Lung (tissue), 16 donors: ENCODE results near the gene WDR73. TPM values are rescaled to one million over a fixed set of nuclear protein-coding genes. Genes with fewer than 3 reads are reported as not detected.
A peak's percentile ranks its signal among the peaks of the same experiment; 100 is the strongest.

Experiments
- ATAC-seq: fragments of 200-7000 bp; cut with Tn5 transposase; one replicate; pipeline ENCODE4 v1.9.1; 2020; ENCODE audit warnings: moderate number of reproducible peaks; ENCODE audit not compliant: insufficient read depth, low FRiP score
- DNase-seq, 3 donors: peaks; one replicate each; pipeline ENCODE4 v3.0.0-alpha.2; 2013 to 2017
- H3K27ac ChIP-seq, 2 donors: one replicate each; pipeline ENCODE4 v1.5.1; 2013; ENCODE audit warnings: mild to moderate bottlenecking in 2 of 2, moderate library complexity in 2 of 2, control low read depth in 1 of 2, inconsistent platforms in 1 of 2, low read depth in 1 of 2, low read length in 1 of 2
- H3K27me3 ChIP-seq, 3 donors: one replicate each; pipeline ENCODE4 v1.5.1; 2013; ENCODE audit warnings: low read length in 2 of 3; ENCODE audit not compliant: control insufficient read depth in 3 of 3, insufficient read depth in 3 of 3
- H3K36me3 ChIP-seq, 4 donors: one replicate each; pipeline ENCODE4 v1.5.1; 2013; ENCODE audit warnings: low read length in 4 of 4, mild to moderate bottlenecking in 1 of 4, moderate library complexity in 1 of 4; ENCODE audit not compliant: control insufficient read depth in 4 of 4, insufficient read depth in 4 of 4
- H3K4me1 ChIP-seq, 5 donors: one replicate each; pipeline ENCODE4 v1.5.1; 2013; ENCODE audit warnings: low read length in 5 of 5, mild to moderate bottlenecking in 2 of 5, moderate library complexity in 1 of 5; ENCODE audit not compliant: control insufficient read depth in 5 of 5, insufficient read depth in 5 of 5
- H3K4me3 ChIP-seq: one replicate; pipeline ENCODE4 v1.5.1; 2013; ENCODE audit warnings: mild to moderate bottlenecking, control low read depth, moderate library complexity
- H3K9ac ChIP-seq, 2 donors: one replicate each; pipeline ENCODE4 v1.5.1; 2013; ENCODE audit warnings: low read length in 2 of 2, control low read depth in 1 of 2; ENCODE audit not compliant: insufficient read depth in 1 of 2
- H3K9me3 ChIP-seq, 4 donors: one replicate each; pipeline ENCODE4 v1.5.1; 2013; ENCODE audit warnings: low read length in 3 of 4, mild to moderate bottlenecking in 1 of 4, moderate library complexity in 1 of 4; ENCODE audit not compliant: control insufficient read depth in 4 of 4, insufficient read depth in 3 of 4
- WGBS, 2 donors: extraction: QIAGEN DNeasy Blood & Tissue Kit; methylation state at CpG; one replicate each; pipeline ENCODE4 v1.1.7; 2013; 5-methylcytosine and 5-hydroxymethylcytosine counted together
- long read RNA-seq, 5 donors: transcript quantifications; one replicate each; lab custom pipeline, GENCODE V29; 2026
- polyA plus RNA-seq, 2 donors: library from polyadenylated mRNA; stranded (reverse); fragments of 200-250 nt; gene quantifications; one replicate each; pipeline ENCODE4 v1.2.1, GENCODE V29; 2013
- total RNA-seq, 2 donors: library from RNA; depleted of rRNA in 1 of 2; stranded (reverse); fragments of >200 nt in 1 of 2; gene quantifications; one replicate each; pipeline ENCODE4 v1.2.1, GENCODE V29; 2014 to 2021
- TF ChIP-seq, protein P1 (sequence below): IDR thresholded peaks from 2 replicates; pipeline ENCODE4 v1.5.1; 2012; ENCODE audit warnings: mild to moderate bottlenecking; ENCODE audit errors: control extremely low read depth, extremely low read depth
- donor health status: control.
- donor health status: control.
- donor health status: Bipolar disorder and iron deficiency.
- donor health status: healthy.
- donor health status: DM: yes; HTN: yes; CAD: no.

The WDR73 gene
- total RNA-seq (10 to 100 TPM; 33.3 to 35.6 TPM), polyA plus RNA-seq (10 to 100 TPM; 18.2 to 19.7 TPM)
- long read RNA-seq, donor 1, full-length matches to known transcripts: 7 of 20 reads
- long read RNA-seq, donor 1, partial matches to known transcripts: 13 of 20 reads
- long read RNA-seq, donor 1, other reads (novel, unspliced or antisense): 0 of 20 reads
- long read RNA-seq, donor 2, full-length matches to known transcripts: 1 of 8 reads
- long read RNA-seq, donor 2, partial matches to known transcripts: 7 of 8 reads
- long read RNA-seq, donor 2, other reads (novel, unspliced or antisense): 0 of 8 reads
- long read RNA-seq, donor 3, full-length matches to known transcripts: 9 of 17 reads
- long read RNA-seq, donor 3, partial matches to known transcripts: 8 of 17 reads
- long read RNA-seq, donor 3, other reads (novel, unspliced or antisense): 0 of 17 reads
- long read RNA-seq, donor 4, full-length matches to known transcripts: 1 of 6 reads
- long read RNA-seq, donor 4, partial matches to known transcripts: 5 of 6 reads
- long read RNA-seq, donor 4, other reads (novel, unspliced or antisense): 0 of 6 reads
- long read RNA-seq, donor 5, full-length matches to known transcripts: 18 of 38 reads
- long read RNA-seq, donor 5, partial matches to known transcripts: 20 of 38 reads
- long read RNA-seq, donor 5, other reads (novel, unspliced or antisense): 0 of 38 reads

DNA sequence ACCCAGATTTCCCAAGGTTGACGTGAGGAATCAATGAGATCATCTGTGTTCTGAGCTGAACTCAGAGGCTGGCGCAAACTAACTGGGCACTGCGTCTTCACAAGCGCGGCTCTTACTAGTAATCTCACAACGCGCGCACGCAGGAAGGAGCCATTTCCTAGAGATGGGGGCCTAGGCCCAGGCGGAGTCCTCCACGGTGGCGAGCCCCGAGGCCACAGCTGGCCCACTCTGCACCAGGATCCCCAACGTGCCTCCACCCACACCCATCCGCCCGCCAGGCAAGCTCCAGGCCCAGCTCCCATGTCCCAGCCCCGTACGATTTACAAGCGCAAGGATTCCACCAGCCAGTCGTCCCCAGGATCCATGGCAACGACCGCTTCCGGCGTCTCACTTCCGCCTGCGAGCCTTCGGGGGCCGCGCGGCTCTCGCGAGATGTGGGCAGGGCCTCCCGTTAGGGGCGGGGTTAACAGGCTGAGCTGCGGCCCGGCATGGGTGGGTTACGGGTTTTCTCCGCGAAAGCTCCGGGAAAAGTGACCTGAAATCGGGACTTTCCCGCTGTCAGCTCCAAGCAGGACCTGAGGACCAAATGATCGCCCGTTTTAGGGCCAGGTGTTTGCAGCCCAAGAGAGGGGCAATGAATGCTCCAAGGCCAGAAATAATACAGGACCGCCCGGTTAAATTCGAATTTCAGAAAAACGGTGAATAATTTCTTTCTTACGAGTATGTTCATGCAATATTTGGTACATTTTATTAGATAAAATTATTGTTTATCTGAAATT lies at the start of gene WDR73:
Gene WDR73 (minus strand): TSS at position 374 of the 779 bp plus-strand sequence. CDS start 9 bp downstream, at position 365.
- ATAC-seq (peak; percentile 94), DNase-seq (peak; percentile 97 to 98 (median 98))
- H3K27me3 ChIP-seq: no peaks in the 10 kb centered on the region
- H3K9me3 ChIP-seq: no peaks in the 10 kb centered on the region
- H3K27ac ChIP-seq: peak within 1 kb of the TSS; percentile 76 to 85
- peak within 1 kb of the TSS; percentile 96 to 97 for H3K9ac ChIP-seq
- peaks cover 4 to 20% (median 6%) of the 10 kb centered on the region in 5 donors for H3K4me1 ChIP-seq
- TF ChIP-seq, protein P1, sequence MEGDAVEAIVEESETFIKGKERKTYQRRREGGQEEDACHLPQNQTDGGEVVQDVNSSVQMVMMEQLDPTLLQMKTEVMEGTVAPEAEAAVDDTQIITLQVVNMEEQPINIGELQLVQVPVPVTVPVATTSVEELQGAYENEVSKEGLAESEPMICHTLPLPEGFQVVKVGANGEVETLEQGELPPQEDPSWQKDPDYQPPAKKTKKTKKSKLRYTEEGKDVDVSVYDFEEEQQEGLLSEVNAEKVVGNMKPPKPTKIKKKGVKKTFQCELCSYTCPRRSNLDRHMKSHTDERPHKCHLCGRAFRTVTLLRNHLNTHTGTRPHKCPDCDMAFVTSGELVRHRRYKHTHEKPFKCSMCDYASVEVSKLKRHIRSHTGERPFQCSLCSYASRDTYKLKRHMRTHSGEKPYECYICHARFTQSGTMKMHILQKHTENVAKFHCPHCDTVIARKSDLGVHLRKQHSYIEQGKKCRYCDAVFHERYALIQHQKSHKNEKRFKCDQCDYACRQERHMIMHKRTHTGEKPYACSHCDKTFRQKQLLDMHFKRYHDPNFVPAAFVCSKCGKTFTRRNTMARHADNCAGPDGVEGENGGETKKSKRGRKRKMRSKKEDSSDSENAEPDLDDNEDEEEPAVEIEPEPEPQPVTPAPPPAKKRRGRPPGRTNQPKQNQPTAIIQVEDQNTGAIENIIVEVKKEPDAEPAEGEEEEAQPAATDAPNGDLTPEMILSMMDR: no peak
- 0% methylated on average over 48 to 49 of the region's 49 CpGs for WGBS, 2 donors
- peaks cover 4 to 20% (median 10%) of the 10 kb centered on the region in 4 donors for H3K36me3 ChIP-seq
- H3K4me3 ChIP-seq: peak within 1 kb of the TSS; percentile 83

DNA sequence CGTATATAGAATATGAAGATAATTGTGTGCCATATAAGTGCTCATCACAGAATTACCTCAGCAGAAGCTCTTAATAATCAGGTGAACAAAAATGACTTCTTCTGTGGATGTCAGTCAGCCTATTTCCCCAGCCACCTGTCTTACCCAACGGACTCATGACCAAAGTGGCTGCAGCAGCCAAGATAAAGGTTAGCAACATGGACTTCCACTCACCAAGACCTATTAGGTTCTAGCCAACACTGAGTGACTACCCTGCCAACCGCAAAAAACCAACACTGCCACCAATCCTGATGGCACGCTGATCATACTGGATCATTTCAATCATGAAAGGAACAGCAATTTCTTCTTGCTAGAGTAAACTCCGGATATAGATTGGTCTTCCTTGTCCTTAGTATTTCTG lies 49.7 kb upstream of the WDR73 start:
- H3K27ac ChIP-seq: no peak overlapping the region
- 92 to 98% methylated on average over 5 of the region's 5 CpGs for WGBS, 2 donors

DNA sequence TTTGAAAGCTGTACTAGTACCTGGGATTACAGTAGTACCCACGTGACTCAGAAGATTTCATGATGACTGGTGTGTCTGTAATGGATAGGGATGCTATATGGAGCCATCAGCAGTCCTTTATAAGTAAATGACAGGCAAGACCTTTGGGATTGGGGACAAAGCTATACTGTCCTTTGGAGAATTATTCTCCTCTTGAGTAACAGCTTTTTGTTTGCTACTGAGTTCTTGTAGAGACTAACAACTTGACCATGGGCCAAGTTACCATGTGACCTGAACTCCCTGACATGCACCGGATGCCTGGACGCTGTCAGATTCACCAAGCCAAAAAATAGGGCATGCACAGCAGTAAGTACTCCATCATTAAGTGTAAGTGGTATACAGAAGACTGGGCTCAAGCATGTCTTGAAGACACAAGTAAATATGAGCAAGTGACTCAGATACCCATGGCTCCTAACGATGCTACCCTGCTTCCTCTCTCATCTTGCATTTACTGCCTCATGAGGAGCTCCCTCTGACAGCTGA lies 48.9 kb upstream of the WDR73 start:
- peak overlapping the region in 1 of 2 donors; percentile 6 for H3K27ac ChIP-seq
- H3K9ac ChIP-seq: no peak overlapping the region
- no peak overlapping the region for H3K4me3 ChIP-seq
- no peaks in the 10 kb centered on the region for H3K27me3 ChIP-seq
- ATAC-seq: no peak
- 21 to 36% methylated on average over 4 of the region's 4 CpGs for WGBS, 2 donors
- peaks cover 0 to 19% (median 9%) of the 10 kb centered on the region in 5 donors for H3K4me1 ChIP-seq
- H3K36me3 ChIP-seq: peaks cover 0 to 3% (median 0%) of the 10 kb centered on the region in 4 donors
- no peaks in the 10 kb centered on the region for H3K9me3 ChIP-seq
- TF ChIP-seq, protein P1: no peak
- DNase-seq: peak; percentile 66 to 93 (median 80)

More for the DNA sequence above, 49.7 kb upstream of the WDR73 start:
- TF ChIP-seq, protein P1: no peak
- Histone ChIP-seq H3K4me1 (peaks cover 0 to 19% (median 9%) of the 10 kb centered on the region in 5 donors), H3K4me3 (no peak overlapping the region), H3K9me3 (no peaks in the 10 kb centered on the region), H3K27me3 (no peaks in the 10 kb centered on the region), H3K36me3 (peaks cover 0 to 4% (median 0%) of the 10 kb centered on the region in 4 donors), H3K9ac (no peak overlapping the region)
- DNase-seq: no peak
- ATAC-seq: no peak
